Measurements from ENCODE around the gene CALML6.
"Not testable (repeated sequence)": the region's sequence is repeated elsewhere in the genome, so short reads cannot be mapped to it uniquely, and the experiment has no call there.

The CALML6 gene

GRCh38 chr1:1928231-1929101 is 13.4 kb downstream of the CALML6 start:
- TF ChIP-seq, protein P1, sequence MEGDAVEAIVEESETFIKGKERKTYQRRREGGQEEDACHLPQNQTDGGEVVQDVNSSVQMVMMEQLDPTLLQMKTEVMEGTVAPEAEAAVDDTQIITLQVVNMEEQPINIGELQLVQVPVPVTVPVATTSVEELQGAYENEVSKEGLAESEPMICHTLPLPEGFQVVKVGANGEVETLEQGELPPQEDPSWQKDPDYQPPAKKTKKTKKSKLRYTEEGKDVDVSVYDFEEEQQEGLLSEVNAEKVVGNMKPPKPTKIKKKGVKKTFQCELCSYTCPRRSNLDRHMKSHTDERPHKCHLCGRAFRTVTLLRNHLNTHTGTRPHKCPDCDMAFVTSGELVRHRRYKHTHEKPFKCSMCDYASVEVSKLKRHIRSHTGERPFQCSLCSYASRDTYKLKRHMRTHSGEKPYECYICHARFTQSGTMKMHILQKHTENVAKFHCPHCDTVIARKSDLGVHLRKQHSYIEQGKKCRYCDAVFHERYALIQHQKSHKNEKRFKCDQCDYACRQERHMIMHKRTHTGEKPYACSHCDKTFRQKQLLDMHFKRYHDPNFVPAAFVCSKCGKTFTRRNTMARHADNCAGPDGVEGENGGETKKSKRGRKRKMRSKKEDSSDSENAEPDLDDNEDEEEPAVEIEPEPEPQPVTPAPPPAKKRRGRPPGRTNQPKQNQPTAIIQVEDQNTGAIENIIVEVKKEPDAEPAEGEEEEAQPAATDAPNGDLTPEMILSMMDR (IDR thresholded peaks at IDR 0.05): no peak
- H3K4me3 ChIP-seq: no peak overlapping the region

GRCh38 chr1:1929102-1929638 is 14.1 kb downstream of the CALML6 start:
- no peak overlapping the region for H3K4me3 ChIP-seq
- H3K27ac ChIP-seq: no peak overlapping the region
- TF ChIP-seq, protein P1 (IDR thresholded peaks at IDR 0.05): no peak
- DNase-seq (ENCODE audit: low spot score): peak; percentile 17

More at GRCh38 chr1:1928231-1929101, 13.4 kb downstream of the CALML6 start:
- peak; percentile 68 for DNase-seq (ENCODE audit: low spot score)
- H3K27ac ChIP-seq: no peak overlapping the region

GRCh38 chr1:1929639-1930545 is 14.8 kb downstream of the CALML6 start:
- DNase-seq (ENCODE audit: low spot score): peak; percentile 69
- TF ChIP-seq, protein P1 (IDR thresholded peaks at IDR 0.05): no peak
- no peak overlapping the region for H3K4me3 ChIP-seq
- no peak overlapping the region for H3K27ac ChIP-seq

- H3K4me3 ChIP-seq; H3K27ac ChIP-seq; DNase-seq (ENCODE audit: low spot score): not testable (repeated sequence)
These were observed 19.8 kb downstream of the CALML6 start for GRCh38 chr1:1934848-1935247.

DNA sequence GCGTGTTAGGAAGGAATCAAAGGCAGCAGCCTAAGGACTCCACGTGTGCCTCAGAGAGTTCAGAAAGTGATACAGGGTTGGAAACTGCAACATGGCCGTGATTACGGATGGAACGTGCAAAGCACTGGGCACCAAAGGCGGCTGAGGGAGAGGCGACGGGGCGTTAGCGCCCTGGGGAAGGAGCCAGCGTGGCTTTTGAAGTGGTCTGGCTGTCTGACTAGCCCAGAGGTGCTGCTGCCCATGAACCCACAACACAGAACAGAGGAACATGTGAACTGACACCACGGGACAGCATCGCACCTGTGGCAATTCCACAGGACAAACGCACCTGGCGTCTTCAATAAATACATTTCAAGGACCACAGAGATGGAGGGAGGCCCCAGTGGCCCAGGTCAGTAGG is 22.0 kb downstream of the CALML6 start:
- DNase-seq (ENCODE audit: low spot score): no peak
- Histone ChIP-seq H3K27ac (no peak overlapping the region), H3K4me3 (no peak overlapping the region)
- TF ChIP-seq, protein P1 (IDR thresholded peaks at IDR 0.05): no peak

DNA sequence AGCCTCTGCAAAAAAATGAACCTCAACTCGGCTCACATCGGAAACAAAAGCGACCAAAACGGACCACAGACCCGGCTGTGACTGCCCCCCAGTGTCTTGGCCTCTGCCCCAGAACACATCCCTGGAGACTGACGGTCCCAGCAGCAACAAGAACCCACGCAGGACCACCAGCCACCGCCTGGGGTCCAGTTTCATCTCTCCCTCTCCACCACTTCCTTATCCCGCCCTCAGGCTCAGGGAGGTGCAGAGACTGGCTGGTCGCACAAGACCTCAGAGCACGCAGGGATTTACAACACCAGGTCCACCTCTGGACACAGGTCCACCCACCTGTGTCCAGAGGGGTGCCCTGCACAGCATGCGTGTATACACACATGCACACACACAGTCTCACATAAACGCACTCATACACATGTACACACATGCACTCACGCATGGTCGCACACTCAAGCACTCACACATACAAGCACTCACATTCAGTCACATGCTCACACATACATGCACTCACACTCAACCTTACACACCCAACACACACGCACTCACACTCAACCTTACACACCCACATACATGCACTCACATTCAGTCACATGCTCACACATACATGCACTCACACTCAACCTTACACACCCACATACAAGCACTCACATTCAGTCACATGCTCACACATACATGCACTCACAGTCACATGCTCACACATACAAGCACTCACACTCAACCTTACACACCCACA is 22.7 kb downstream of the CALML6 start:
- Histone ChIP-seq H3K27ac (no peak overlapping the region), H3K4me3 (no peak overlapping the region)
- TF ChIP-seq, protein P1 (IDR thresholded peaks at IDR 0.05): no peak
- no peak for DNase-seq (ENCODE audit: low spot score)

DNA sequence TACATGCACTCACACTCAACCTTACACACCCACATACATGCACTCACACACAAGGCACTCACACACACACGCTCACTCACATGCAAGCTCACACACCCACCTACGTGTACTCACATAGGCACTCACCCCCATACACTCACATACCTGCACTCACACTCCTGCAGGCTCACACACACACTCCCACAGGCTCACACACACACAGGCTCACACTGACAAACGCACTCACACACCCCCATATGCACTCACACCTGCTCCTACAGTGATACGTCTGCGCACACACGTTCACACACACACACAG is 23.2 kb downstream of the CALML6 start:
- no peak for DNase-seq (ENCODE audit: low spot score)
- TF ChIP-seq, protein P1 (IDR thresholded peaks at IDR 0.05): no peak
- Histone ChIP-seq H3K4me3 (no peak overlapping the region), H3K27ac (no peak overlapping the region)
